ENCODE measurements around the gene ZNF536.

DNA sequence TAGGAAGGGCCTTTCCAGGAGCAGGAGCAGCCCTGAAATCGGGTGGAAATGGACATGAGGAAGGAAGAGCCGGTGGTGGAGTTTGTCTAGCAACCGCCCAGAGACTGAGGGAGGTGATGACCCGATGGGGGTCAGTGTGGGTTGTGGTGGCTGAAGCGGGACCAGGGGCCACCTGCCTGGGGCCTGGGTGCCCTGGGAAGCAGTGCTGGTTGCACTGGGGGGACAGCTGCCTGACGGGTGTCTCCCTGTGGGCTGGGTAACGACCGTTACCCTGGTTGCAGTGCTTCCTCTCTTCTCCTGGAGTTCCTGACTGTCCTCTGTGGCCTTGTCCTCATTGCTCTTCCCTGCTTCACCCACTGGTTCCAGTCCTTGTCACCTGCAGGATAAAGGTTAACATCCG is 13.0 kb downstream of the ZNF536 start:
- no peak for TF ChIP-seq CTCF (IDR thresholded peaks at IDR 0.05; ENCODE audit: insufficient read depth, low read depth, low read length)
- TF ChIP-seq EZH2 (IDR thresholded peaks at IDR 0.05; ENCODE audit: insufficient read depth, low read length): no peak

All from astrocyte (in vitro differentiated cells and primary cell).